ENCODE measurements around the gene SPHKAP. TPM values are rescaled to one million over a fixed set of nuclear protein-coding genes. Genes with fewer than 3 reads are reported as not detected.

SPHKAP gene
- total RNA-seq, 4 donors from 2014 or later: not detected

DNA sequence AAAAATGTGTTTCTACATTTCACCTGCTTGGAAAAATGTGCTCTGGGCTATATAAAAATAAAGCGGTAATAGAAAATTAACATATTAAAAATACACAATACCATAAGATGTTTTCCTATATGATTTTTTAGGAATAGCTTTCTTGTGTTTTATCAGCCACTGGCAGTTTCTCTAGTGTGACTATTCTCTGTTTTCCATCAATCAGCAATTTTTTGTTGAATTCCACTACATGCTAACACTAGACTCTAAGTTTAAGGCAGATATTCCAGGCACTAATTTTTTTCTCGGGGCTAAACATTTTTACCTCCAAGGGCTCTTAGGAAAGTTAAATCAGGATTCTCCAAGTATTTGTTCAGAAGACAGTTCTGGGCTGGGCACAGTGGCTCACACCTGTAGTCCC, 140.5 kb downstream of the SPHKAP start:
- no peak overlapping the region for H3K4me3 ChIP-seq
- H3K36me3 ChIP-seq: no peaks in the 10 kb centered on the region
- H3K9me3 ChIP-seq: no peaks in the 10 kb centered on the region
- no peak for ATAC-seq
- TF ChIP-seq CTCF (IDR thresholded peaks at IDR 0.05 in 4 of 5, conservative IDR thresholded peaks at IDR 0.05 in 1 of 5) (no peak), POLR2A (IDR thresholded peaks at IDR 0.05) (no peak)
- H3K4me1 ChIP-seq: no peaks in the 10 kb centered on the region
- no peak for DNase-seq
- in situ Hi-C loops (cut with MboI; ENCODE audit: low sequenced_read_pairs in 4 of 4): no loop called here
- no peaks in the 10 kb centered on the region for H3K27me3 ChIP-seq
- intact Hi-C loops (cut with DNase I; ENCODE audit: low total_unique reads): loop anchor here (10.0 kb wide), 1 partner anchor 614 kb away; no protein-coding TSS in a partner anchor
- H3K27ac ChIP-seq: no peak overlapping the region

DNA sequence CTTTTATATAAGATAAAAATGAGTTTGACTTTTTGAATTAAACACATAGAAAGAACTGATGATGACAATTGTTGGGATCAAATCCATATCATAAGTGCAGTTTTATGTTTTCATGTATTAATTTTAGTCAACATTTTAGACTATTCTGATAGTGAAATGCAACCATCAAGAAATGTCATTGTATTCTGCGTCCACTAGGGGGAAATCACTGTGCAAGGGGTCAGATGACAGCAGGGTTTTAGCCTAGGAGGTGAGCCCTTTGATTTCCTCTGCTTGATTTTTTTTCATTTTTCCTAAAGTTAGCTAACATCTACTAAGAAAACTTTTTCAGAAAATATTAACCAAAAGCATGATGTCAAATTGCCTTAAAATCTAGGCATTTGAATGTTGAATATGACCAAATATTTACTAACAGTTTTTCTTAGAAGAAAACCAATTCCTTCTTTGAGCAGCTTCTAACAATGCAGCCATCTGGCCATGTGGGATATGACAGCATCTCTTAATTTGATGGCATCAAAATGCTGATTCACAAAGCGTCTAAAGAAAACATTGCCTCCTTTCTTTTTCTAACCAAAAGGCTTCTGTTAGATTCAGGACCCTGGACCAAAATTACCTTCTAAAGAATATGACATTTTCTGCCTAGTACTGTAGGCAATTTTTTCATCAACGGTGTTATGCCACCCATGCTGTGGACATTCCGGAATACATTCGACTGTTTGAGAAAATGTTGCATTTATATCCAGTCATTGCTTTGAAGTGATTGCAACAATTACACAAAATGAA, 141.5 kb downstream of the SPHKAP start:
- Histone ChIP-seq H3K4me1 (no peaks in the 10 kb centered on the region), H3K27me3 (no peaks in the 10 kb centered on the region), H3K36me3 (no peaks in the 10 kb centered on the region), H3K27ac (no peak overlapping the region), H3K9me3 (no peaks in the 10 kb centered on the region), H3K4me3 (no peak overlapping the region)
- in situ Hi-C loops (cut with MboI; ENCODE audit: low sequenced_read_pairs in 4 of 4): no loop called here
- no peak for TF ChIP-seq POLR2A (IDR thresholded peaks at IDR 0.05)
- peak in 2 of 5 experiments; percentile 10 to 35 for TF ChIP-seq CTCF (IDR thresholded peaks at IDR 0.05 in 4 of 5, conservative IDR thresholded peaks at IDR 0.05 in 1 of 5)
- no peak for ATAC-seq
- no peak for DNase-seq
- intact Hi-C loops (cut with DNase I; ENCODE audit: low total_unique reads): loop anchor here (10.0 kb wide), 1 partner anchor 615 kb away; no protein-coding TSS in a partner anchor

GRCh38 chr2:228038967-228039366, 142.5 kb downstream of the SPHKAP start:
- Histone ChIP-seq H3K4me3 (no peak overlapping the region), H3K27ac (no peak overlapping the region), H3K9me3 (no peaks in the 10 kb centered on the region), H3K36me3 (no peaks in the 10 kb centered on the region), H3K4me1 (no peaks in the 10 kb centered on the region), H3K27me3 (no peaks in the 10 kb centered on the region)
- in situ Hi-C loops (cut with MboI; ENCODE audit: low sequenced_read_pairs in 4 of 4) (no loop called here), intact Hi-C loops (cut with DNase I; ENCODE audit: low total_unique reads) (no loop called here)
- no peak for ATAC-seq
- DNase-seq: no peak
- TF ChIP-seq POLR2A (IDR thresholded peaks at IDR 0.05) (no peak), CTCF (IDR thresholded peaks at IDR 0.05 in 4 of 5, conservative IDR thresholded peaks at IDR 0.05 in 1 of 5) (no peak)

DNA sequence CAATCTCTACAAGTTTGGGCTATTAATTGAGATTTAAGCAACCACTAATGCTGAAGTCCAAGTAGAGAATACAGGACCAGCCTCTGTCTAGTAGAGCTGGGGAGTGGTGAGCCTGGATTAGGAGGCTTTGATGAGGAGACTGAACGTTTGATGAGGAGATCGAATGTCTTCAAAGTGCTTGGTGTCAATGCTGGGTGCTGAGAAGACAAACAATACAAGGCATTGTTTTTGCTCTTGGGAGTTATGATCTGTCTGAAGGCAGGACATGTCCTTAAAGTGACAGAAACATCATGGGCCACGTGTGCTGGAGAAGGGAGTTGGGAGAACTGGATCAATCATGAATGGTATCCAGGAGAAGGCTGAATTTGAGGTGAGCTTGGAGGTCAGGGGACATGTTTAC, 143.6 kb downstream of the SPHKAP start:
- no peaks in the 10 kb centered on the region for H3K4me1 ChIP-seq
- no peaks in the 10 kb centered on the region for H3K36me3 ChIP-seq
- no peak overlapping the region for H3K27ac ChIP-seq
- H3K4me3 ChIP-seq: no peak overlapping the region
- TF ChIP-seq CTCF (IDR thresholded peaks at IDR 0.05 in 4 of 5, conservative IDR thresholded peaks at IDR 0.05 in 1 of 5) (no peak), POLR2A (IDR thresholded peaks at IDR 0.05) (no peak)
- in situ Hi-C loops (cut with MboI; ENCODE audit: low sequenced_read_pairs in 4 of 4) (no loop called here), intact Hi-C loops (cut with DNase I; ENCODE audit: low total_unique reads) (no loop called here)
- no peak for ATAC-seq
- DNase-seq: no peak
- H3K9me3 ChIP-seq: no peaks in the 10 kb centered on the region
- no peaks in the 10 kb centered on the region for H3K27me3 ChIP-seq

All from gastrocnemius medialis (tissue), 4 donors.